Ectodermal cell (in vitro differentiated cells): Measurements from ENCODE around the gene DNM3.

Source experiments
- H3K27ac ChIP-seq: 2 replicates; pipeline ENCODE4 v1.7.0; 2013; ENCODE audit warnings: mild to moderate bottlenecking, low read depth, low read length; ENCODE audit not compliant: insufficient read depth, poor library complexity, severe bottlenecking
- H3K27me3 ChIP-seq: 2 replicates; pipeline ENCODE4 v1.7.0; 2013; ENCODE audit warnings: mild to moderate bottlenecking, low read length; ENCODE audit not compliant: insufficient read depth, control insufficient read depth, poor library complexity, severe bottlenecking
- H3K36me3 ChIP-seq: one replicate; pipeline ENCODE4 v1.7.0; 2013; ENCODE audit warnings: low read length; ENCODE audit not compliant: control insufficient read depth, insufficient read depth
- H3K4me1 ChIP-seq: one replicate; pipeline ENCODE4 v1.7.0; 2013; ENCODE audit warnings: low read length; ENCODE audit not compliant: control insufficient read depth, insufficient read depth
- H3K4me3 ChIP-seq: 2 replicates; pipeline ENCODE4 v1.7.0; 2013; ENCODE audit warnings: low read depth, low read length, control low read depth; ENCODE audit not compliant: insufficient read depth
- H3K9me3 ChIP-seq: 2 replicates; pipeline ENCODE4 v1.7.0; 2013; ENCODE audit warnings: mild to moderate bottlenecking, low read length, moderate library complexity; ENCODE audit not compliant: control insufficient read depth
- WGBS, 2 experiments: methylation state at CpG; one replicate each; pipeline ENCODE4 v1.1.7; 2013; ENCODE audit warnings: missing lambda C conversion rate in 2 of 2; 5-methylcytosine and 5-hydroxymethylcytosine counted together

DNM3 gene

DNA sequence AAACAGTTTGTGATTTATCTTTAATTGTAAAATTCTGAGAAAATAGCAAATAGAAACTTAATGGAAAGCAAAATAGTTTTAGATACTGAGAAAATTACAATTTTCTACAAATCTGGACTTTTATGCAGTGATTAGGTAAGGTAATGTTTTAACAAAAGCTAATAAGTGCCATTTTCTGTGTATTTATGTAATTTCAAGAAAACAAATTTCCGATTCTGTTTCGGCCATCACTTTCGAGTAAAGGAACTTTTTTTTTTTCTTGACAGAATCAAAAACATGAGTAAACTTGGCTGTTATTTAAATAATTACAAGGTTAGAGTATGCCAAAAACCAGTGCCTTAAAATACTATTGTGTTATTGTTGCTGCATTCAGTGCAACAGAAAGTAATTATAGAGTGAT, 298.8 kb downstream of the DNM3 start:
- WGBS, 2 experiments, result 90 to 94% methylated on average over 3 of the region's 3 CpGs
- Histone ChIP-seq H3K27me3 (no peaks in the 10 kb centered on the region), H3K4me1 (peaks cover 11% of the 10 kb centered on the region), H3K9me3 (no peaks in the 10 kb centered on the region), H3K27ac (no peak overlapping the region), H3K36me3 (no peaks in the 10 kb centered on the region), H3K4me3 (no peak overlapping the region)

DNA sequence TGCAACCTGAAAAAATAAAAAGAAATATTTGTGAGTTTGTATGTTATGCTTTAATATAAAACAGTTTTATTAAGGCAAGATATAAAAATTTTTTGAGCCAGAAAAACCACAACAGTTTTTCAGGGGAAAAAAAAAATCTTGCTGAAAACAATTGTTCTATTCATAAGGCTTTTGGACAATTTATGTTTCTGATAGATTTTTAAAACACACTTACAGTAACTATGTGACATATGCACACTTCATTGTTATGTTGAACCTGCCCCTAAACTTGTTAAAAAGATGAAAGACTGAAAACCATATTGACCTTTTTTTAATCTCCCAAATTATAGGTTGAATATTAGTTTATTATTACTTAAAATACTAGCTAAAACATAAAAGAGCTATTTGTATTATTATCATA, 299.3 kb downstream of the DNM3 start:
- Histone ChIP-seq H3K27me3 (no peaks in the 10 kb centered on the region), H3K4me1 (peaks cover 11% of the 10 kb centered on the region), H3K4me3 (no peak overlapping the region), H3K27ac (no peak overlapping the region), H3K36me3 (no peaks in the 10 kb centered on the region), H3K9me3 (no peaks in the 10 kb centered on the region)

DNA sequence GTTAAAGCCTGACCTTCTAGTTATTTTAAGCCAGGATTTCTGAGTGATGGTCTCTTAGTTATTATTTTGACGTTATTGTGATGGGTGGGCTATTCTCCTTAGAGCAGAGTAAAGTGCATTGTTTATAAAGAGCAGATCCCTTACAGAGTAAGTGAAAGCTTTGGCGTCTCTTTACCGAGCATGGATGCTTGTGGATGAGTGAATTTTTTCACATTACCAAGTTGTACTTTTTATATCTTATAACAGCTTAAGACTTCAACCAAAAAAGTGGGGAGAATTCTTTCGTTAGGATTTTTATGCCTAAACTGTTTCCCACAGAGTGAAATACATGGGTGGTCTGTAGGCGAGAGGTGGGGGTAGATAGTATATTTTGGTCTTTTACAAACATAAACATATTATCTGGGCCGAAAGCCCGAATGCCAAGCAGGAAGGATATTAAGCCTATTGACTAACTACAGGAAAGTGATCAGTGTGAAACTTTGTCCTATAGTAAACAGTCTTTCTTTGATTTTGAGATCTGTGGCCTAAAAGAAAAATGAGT, 300.1 kb downstream of the DNM3 start:
- Histone ChIP-seq H3K4me1 (peaks cover 11% of the 10 kb centered on the region), H3K4me3 (no peak overlapping the region), H3K36me3 (no peaks in the 10 kb centered on the region), H3K27me3 (no peaks in the 10 kb centered on the region), H3K27ac (no peak overlapping the region), H3K9me3 (no peaks in the 10 kb centered on the region)
- WGBS, 2 experiments, result 73 to 79% methylated on average over 4 to 7 of the region's 7 CpGs

DNA sequence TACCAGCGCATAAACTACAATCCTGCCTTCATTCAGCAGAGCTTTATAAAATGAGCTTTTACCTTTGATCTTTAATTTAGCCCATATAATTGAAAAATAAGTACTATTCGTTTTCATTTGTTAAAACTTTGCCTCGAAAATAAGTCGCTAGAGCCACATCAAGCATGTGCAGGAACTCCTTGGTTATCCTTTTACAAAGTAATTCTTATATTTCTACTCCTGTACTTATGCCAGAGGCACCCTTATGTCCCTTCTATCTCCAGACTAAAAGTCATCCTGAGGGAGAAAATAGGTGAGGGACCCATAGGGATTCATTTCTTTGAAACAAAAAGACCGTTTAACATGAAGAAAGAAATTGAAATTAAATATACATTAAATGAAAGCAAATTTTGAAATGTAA, 301.0 kb downstream of the DNM3 start:
- WGBS, 2 experiments, result 92% methylated on average over 4 of the region's 5 CpGs
- H3K4me1 ChIP-seq, result peaks cover 11% of the 10 kb centered on the region
- no peaks in the 10 kb centered on the region for H3K36me3 ChIP-seq
- H3K27me3 ChIP-seq, result no peaks in the 10 kb centered on the region
- no peak overlapping the region for H3K4me3 ChIP-seq
- no peak overlapping the region for H3K27ac ChIP-seq
- H3K9me3 ChIP-seq, result no peaks in the 10 kb centered on the region

DNA sequence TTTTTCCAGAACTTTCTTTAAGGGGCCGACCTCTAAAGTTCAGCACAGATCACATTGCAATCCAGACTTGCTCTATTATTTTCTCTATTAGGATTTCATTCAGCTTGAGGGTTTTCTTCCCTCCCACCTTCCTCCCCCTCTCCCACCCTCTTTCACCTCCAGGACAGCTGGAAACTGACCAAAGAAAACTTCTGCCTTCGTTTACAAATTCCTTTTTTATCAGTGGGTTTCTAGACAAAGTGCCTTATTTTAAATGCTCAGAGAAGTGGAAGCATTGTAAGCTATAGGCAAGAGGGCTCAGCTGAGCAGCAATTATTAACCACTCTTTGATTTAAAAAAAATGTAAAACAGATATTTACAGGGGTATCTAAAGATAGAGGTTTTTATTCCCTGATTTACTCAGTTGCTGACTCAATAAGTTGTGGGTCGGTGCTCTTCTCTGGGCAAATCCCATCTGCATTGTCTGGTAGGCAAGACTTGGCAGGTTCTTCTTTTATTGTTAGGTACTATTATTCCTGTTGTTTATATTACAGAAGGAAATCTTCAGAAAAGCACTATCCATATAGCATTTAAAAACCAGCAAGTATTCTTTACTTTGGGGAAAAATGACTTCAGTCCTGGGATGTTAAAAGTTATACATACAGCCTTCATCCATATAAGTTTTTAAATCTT, 302.2 kb downstream of the DNM3 start:
- 50 to 58% methylated on average over 3 of the region's 3 CpGs for WGBS, 2 experiments
- no peak overlapping the region for H3K4me3 ChIP-seq
- H3K27ac ChIP-seq, result peak overlapping the region; percentile 4
- no peaks in the 10 kb centered on the region for H3K9me3 ChIP-seq
- peaks cover 11% of the 10 kb centered on the region for H3K4me1 ChIP-seq
- H3K27me3 ChIP-seq, result no peaks in the 10 kb centered on the region
- H3K36me3 ChIP-seq, result no peaks in the 10 kb centered on the region

DNA sequence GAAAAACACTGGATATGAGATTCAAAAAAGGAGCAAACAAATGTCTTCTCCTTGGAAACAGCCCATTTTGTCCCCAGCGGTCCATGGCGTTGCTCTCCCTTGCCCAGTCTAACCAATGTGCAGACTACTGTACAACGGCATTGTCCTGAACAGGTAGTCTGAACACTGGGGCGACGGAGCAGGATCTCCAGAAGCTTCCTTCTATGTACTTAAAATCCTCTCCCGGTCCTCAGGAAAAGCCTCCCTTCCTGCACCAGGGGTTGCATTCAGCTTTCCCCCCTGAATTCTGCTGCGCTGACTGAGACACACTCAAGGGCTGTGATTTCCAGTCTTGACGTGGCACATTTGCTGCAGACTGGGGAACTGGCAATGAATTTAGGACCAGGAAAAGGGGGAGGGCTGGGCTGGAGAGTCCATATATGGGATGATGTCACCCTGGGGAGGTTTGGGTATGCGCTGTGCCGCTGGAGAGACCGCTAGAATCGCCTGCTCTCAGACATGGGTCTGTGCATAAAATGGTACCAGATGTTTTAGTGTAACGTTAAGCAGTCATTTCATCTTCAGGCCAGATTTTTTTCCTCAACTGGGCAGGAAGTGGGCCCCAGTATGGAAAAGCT, 303.3 kb downstream of the DNM3 start:
- H3K9me3 ChIP-seq, result no peaks in the 10 kb centered on the region
- H3K36me3 ChIP-seq, result no peaks in the 10 kb centered on the region
- WGBS, 2 experiments, result 94 to 95% methylated on average over 13 of the region's 13 CpGs
- no peaks in the 10 kb centered on the region for H3K27me3 ChIP-seq
- no peak overlapping the region for H3K4me3 ChIP-seq
- peaks cover 11% of the 10 kb centered on the region for H3K4me1 ChIP-seq
- H3K27ac ChIP-seq, result no peak overlapping the region

DNA sequence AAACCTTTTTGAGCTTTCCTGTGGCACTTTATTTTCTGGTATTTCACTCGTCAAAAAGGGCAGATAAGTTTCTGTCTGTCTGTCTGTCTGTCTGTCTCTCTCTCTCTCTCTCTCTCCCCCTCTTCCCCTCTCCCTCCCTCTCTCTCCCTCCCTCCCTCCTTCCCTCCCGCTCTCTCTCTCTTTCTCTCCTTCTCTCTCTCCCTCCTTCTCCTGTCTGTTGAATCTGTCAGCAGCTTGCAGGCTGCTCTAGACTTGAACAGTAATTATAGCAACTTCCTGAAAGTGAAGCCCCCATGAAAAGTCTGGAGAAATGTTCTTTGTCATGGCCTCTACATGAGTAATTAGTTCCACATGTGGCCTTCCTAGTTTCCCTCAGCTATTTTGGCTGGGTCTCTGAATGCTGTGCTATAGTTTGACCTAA, 303.9 kb downstream of the DNM3 start:
- H3K9me3 ChIP-seq, result no peaks in the 10 kb centered on the region

DNA sequence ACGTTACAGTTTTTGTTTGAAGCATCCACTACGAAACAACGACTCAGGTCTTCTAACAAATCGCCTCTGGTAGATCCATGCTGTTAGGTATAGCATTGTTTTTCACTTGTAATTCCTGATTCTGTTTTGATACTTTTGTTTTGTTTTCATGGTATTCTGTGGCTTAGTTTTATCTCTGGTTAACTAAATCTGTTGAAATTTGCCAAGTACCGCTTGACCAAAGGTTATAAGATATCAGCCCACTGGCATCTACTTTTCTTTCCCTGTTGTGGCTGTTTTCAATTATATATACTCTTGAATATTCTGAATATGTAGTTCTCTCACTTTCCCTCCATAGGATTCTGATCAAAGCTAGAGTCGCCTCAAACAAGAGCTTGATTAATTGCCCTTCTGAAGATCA, 304.4 kb downstream of the DNM3 start:
- no peaks in the 10 kb centered on the region for H3K9me3 ChIP-seq
- no peaks in the 10 kb centered on the region for H3K27me3 ChIP-seq
- 83 to 86% methylated on average over 4 to 6 of the region's 6 CpGs for WGBS, 2 experiments
- peaks cover 11% of the 10 kb centered on the region for H3K4me1 ChIP-seq
- no peaks in the 10 kb centered on the region for H3K36me3 ChIP-seq
- H3K27ac ChIP-seq, result no peak overlapping the region
- H3K4me3 ChIP-seq, result no peak overlapping the region

More for the DNA sequence above, 303.9 kb downstream of the DNM3 start:
- H3K4me3 ChIP-seq, result no peak overlapping the region
- no peak overlapping the region for H3K27ac ChIP-seq
- H3K4me1 ChIP-seq, result peaks cover 11% of the 10 kb centered on the region
- 78 to 84% methylated on average over 2 of the region's 2 CpGs for WGBS, 2 experiments
- H3K36me3 ChIP-seq, result no peaks in the 10 kb centered on the region
- no peaks in the 10 kb centered on the region for H3K27me3 ChIP-seq

DNA sequence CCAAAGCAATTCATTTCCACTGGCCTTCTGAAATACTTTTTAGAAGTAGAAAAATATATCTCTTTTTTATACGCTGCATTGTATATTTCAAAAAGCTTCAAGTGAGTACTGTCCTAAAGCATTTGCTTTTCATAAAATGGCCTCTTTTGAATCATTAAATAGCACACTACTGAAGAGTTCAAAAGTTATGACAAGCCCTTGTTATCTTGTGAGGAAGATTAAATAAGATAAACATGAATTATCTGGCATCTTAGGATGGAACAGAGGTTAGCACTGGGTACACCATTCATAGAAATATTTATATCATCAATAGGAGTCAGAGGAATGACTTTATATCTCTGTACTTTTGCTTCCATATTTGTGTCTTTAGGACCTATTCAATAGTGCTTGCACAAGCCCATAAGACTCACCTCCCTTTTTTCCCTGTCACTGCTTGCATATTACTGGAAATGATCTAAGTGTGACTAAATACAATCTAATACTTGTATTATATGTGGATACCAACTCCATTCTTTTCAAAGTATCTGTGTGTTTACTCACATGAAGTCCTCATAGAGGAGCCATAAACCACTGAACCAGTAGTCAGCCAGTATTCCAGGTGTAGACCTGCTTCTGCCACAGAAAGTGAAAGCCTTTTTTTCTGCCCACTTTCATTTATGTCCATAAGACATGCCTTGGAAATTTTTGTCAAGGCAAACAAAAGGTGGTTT, 305.0 kb downstream of the DNM3 start:
- Histone ChIP-seq H3K27me3 (no peaks in the 10 kb centered on the region), H3K4me3 (no peak overlapping the region), H3K4me1 (peaks cover 11% of the 10 kb centered on the region), H3K9me3 (no peaks in the 10 kb centered on the region), H3K36me3 (no peaks in the 10 kb centered on the region), H3K27ac (no peak overlapping the region)
- WGBS, 2 experiments, result 86% methylated on average over 1 of the region's 1 CpG; no CpG with 5 or more reads in 1 of the 2 experiments

DNA sequence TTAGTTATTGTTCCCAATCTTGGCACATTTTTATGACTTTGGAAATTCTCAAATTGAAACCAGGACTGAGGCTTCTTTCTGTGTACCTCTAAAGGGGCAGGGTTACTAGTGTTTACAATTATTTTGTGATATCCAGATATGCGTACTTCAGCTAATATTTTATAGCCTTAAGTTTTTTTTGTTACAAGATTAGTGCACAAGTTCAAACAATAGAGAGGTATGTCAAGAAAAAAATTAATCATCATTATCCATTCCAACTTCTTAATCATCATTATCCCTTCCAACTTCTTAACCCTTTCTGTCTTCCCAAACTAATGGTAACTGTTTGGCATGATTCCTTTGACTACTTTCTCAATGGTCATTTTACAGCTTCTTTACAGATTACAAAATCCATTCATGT, 306.2 kb downstream of the DNM3 start:
- Histone ChIP-seq H3K27me3 (no peaks in the 10 kb centered on the region), H3K27ac (no peak overlapping the region), H3K9me3 (no peaks in the 10 kb centered on the region), H3K36me3 (no peaks in the 10 kb centered on the region), H3K4me3 (no peak overlapping the region), H3K4me1 (peaks cover 8% of the 10 kb centered on the region)
- 83% methylated on average over 1 of the region's 1 CpG; no CpG with 5 or more reads in 1 of the 2 experiments for WGBS, 2 experiments
